Thoracic aorta (tissue), 2 donors: ENCODE results near the gene ADSS2. TPM values are rescaled to one million over a fixed set of nuclear protein-coding genes. Genes with fewer than 3 reads are reported as not detected.
A peak's percentile ranks its signal among the peaks of the same experiment; 100 is the strongest.

ENCODE experiments used
- ATAC-seq: fragments of 150-250 bp; one replicate; pipeline ENCODE4 v1.8.0; 2017; ENCODE audit warnings: low read depth; ENCODE audit not compliant: insufficient number of reproducible peaks, low FRiP score
- DNase-seq: peaks from one replicate; pipeline ENCODE4 v3.0.0-alpha.2; 2020; ENCODE audit warnings: low spot score
- H3K27ac ChIP-seq, 2 donors: fragments of 200-600 bp; sonication (generic); 1 replicate in 1 of 2; 2 replicates in 1 of 2; pipeline ENCODE4 v1.5.1; 2016; ENCODE audit warnings: mild to moderate bottlenecking in 2 of 2, moderate library complexity in 2 of 2
- H3K27me3 ChIP-seq: fragments of 200-600 bp; sonication (generic); replicated peaks from 2 replicates; pipeline ENCODE4 v1.6.0; 2016; ENCODE audit warnings: mild to moderate bottlenecking; ENCODE audit not compliant: insufficient read depth
- H3K36me3 ChIP-seq: fragments of 200-600 bp; sonication (generic); one replicate; pipeline ENCODE4 v1.5.1; 2016
- H3K4me1 ChIP-seq, 2 donors: fragments of 200-600 bp; sonication (generic); 1 replicate in 1 of 2; 2 replicates in 1 of 2; pipeline versions ENCODE4 v1.5.1 to v1.6.0; 2016; ENCODE audit warnings: low read depth in 2 of 2, mild to moderate bottlenecking in 1 of 2; ENCODE audit not compliant: control insufficient read depth in 1 of 2
- H3K4me3 ChIP-seq: fragments of 200-600 bp; sonication (generic); 2 replicates; pipeline ENCODE4 v1.5.1; 2016; ENCODE audit warnings: mild to moderate bottlenecking
- H3K9me3 ChIP-seq: fragments of 200-600 bp; sonication (generic); 2 replicates; pipeline ENCODE4 v1.5.1; 2016
- total RNA-seq, 2 donors: library from RNA; depleted of rRNA; stranded (reverse); fragments of >200 nt; gene quantifications; one replicate each; pipeline versions ENCODE4 v1.1.0 to v1.2.3, GENCODE V29; 2016
- TF ChIP-seq, protein P1 (sequence below): fragments of 200-600 bp; sonication (generic); IDR thresholded peaks from one replicate; pipeline ENCODE4 v1.5.1; 2019; ENCODE audit warnings: antibody characterized with exemption

The ADSS2 gene
- total RNA-seq, 2 donors from 2014 or later: 51.7 to 53.2 TPM

DNA sequence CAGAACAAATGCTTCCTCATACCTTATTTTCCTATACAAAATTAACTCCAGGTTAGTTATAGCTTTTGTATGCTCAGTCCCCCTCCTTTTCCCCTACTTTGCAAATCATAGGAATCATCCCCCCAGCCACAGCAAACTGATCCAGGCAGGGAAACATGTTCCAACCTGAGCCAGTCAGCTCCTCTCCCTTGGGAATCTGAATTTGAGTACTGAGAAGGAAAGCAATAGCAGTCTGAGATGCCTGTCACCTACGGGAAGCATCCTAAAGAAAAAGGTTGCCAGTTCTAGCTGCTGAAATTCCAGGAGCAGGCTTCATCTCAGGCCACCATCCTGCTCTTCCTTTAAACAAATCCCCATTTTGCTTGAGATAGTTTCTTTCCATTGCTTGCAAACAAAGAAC lies 6.9 kb downstream of the ADSS2 start:
- Histone ChIP-seq H3K36me3 (no peaks in the 10 kb centered on the region), H3K27me3 (no peaks in the 10 kb centered on the region), H3K27ac (peak overlapping the region; percentile 49 to 67), H3K4me3 (peak overlapping the region; percentile 40), H3K4me1 (peaks cover 16 to 47% of the 10 kb centered on the region in 2 donors), H3K9me3 (no peaks in the 10 kb centered on the region)
- no peak for ATAC-seq
- TF ChIP-seq, protein P1, sequence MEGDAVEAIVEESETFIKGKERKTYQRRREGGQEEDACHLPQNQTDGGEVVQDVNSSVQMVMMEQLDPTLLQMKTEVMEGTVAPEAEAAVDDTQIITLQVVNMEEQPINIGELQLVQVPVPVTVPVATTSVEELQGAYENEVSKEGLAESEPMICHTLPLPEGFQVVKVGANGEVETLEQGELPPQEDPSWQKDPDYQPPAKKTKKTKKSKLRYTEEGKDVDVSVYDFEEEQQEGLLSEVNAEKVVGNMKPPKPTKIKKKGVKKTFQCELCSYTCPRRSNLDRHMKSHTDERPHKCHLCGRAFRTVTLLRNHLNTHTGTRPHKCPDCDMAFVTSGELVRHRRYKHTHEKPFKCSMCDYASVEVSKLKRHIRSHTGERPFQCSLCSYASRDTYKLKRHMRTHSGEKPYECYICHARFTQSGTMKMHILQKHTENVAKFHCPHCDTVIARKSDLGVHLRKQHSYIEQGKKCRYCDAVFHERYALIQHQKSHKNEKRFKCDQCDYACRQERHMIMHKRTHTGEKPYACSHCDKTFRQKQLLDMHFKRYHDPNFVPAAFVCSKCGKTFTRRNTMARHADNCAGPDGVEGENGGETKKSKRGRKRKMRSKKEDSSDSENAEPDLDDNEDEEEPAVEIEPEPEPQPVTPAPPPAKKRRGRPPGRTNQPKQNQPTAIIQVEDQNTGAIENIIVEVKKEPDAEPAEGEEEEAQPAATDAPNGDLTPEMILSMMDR: no peak
- DNase-seq: no peak

DNA sequence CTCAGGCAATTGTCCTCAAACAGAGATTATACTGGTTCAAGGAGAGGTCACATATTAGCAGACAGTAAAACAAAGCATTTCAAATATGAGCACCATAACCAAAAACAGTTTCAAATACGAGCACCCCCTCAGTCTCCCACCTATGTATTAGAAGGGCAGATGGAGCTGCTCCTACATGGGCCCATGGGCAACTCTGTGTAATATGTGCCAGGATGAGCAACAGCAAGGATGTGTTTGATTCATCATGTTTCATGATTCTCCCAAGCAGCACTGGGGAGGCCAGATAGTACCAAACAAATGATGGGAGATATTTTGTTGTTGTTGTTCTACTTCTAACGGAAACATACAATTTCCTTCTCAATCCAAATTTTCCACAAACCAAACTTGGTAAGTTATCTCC lies 8.9 kb downstream of the ADSS2 start:
- DNase-seq (no peak), ATAC-seq (no peak)
- TF ChIP-seq, protein P1: no peak
- Histone ChIP-seq H3K4me1 (peaks cover 10 to 30% of the 10 kb centered on the region in 2 donors), H3K27me3 (no peaks in the 10 kb centered on the region), H3K27ac (no peak overlapping the region), H3K9me3 (no peaks in the 10 kb centered on the region), H3K4me3 (no peak overlapping the region), H3K36me3 (no peaks in the 10 kb centered on the region)

DNA sequence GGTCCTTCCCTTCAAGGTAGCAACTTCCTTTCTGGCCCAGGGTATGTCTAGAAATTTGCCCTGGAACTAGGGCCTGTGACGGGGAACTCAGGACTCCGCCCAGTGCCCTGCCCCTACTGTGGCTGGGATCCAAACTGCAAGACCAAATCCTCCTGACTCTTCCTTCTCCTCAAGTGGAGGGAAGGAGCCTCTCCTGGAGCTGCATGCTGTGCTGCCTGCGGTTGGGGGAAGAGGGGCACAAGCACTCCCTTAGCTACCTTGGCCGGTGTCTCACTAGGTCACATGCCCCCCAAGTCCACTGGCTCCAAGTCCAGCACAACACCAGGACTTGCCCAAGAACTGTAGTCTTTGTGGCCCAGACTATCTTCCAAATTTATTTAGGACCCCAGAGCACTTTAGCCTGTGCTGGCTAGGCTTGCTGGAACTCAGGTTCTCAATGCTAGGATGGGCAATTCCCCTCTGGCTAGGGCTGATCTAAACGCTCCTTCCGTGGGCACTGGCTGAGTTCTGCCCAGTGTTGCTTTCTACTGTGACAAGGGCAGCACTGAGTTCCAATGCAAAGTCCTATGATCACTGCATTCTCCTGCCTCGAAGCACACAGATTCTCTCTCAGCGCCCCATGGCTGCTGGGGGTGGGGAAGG lies 12.2 kb downstream of the ADSS2 start:
- DNase-seq (no peak), ATAC-seq (no peak)
- Histone ChIP-seq H3K27ac (no peak overlapping the region), H3K27me3 (no peaks in the 10 kb centered on the region), H3K4me1 (peaks cover 9 to 24% of the 10 kb centered on the region in 2 donors), H3K36me3 (peaks cover 5% of the 10 kb centered on the region), H3K9me3 (no peaks in the 10 kb centered on the region), H3K4me3 (no peak overlapping the region)
- TF ChIP-seq, protein P1: no peak

DNA sequence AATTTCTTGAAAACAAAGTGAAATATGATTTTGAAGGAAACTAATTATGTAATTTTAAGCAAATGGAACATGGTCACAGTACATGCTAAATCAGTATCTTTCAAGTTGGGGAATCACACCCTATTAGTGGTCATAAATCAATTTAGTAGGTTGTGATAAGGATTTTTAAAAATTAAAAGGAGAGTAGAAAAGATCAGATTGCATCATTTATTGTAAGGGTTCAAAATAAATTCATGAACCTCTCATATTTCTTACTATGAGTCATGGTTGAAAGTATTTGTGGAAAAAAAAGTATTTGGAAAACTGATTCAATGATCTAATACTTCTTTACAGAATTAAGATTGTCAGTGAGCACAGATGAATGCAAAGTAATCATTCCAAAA lies 14.6 kb downstream of the ADSS2 start:
- DNase-seq (no peak), ATAC-seq (no peak)
- no peaks in the 10 kb centered on the region for H3K9me3 ChIP-seq
- TF ChIP-seq, protein P1: no peak
- H3K4me1 ChIP-seq: peaks cover 8 to 24% of the 10 kb centered on the region in 2 donors
- no peaks in the 10 kb centered on the region for H3K27me3 ChIP-seq
- H3K36me3 ChIP-seq: peaks cover 10% of the 10 kb centered on the region
- H3K27ac ChIP-seq: no peak overlapping the region
- H3K4me3 ChIP-seq: no peak overlapping the region

DNA sequence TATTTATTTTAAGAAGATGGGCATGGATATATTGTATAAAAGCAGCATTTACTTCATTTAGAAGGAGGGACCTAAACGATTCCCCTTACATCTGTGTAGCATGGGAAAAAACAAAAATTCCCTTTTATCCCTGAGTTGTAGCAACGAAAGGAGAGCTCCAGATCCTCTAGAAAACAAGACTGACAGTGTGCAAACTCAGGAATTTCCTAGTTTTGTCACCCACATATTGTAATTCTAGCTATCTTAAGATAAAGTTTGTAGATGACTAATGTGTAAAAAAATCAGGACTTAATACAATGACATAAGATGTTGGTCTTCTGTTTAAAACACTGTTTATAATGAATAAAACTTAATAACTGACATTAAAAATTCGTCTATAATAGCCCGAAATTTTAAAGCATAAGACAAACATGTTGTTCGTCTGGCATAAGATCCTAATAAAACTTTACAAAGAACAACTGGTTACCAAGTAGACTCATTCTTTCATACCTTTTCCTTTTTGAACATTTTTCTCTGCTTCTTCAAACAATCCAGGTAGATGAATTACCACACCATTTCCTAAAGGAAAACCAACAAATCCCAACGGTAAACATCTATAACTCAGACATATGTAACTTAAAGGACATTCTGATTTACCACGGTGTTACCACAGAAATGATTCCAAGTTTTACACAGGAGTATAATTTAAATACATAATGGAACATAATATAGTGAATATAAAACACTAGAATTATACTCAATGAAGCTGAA lies 15.2 kb downstream of the ADSS2 start:
- Histone ChIP-seq H3K9me3 (no peaks in the 10 kb centered on the region), H3K4me1 (peaks cover 8 to 24% of the 10 kb centered on the region in 2 donors), H3K27me3 (no peaks in the 10 kb centered on the region), H3K36me3 (peaks cover 14% of the 10 kb centered on the region), H3K27ac (peak overlapping the region in 1 of 2 donors; percentile 12), H3K4me3 (no peak overlapping the region)
- no peak for DNase-seq
- no peak for ATAC-seq
- TF ChIP-seq, protein P1: no peak
